ENCODE measurements around the gene GPR152. TPM values are rescaled to one million over a fixed set of nuclear protein-coding genes. Genes with fewer than 3 reads are reported as not detected.

The GPR152 gene
- total RNA-seq, 4 donors from 2014 or later = not detected

DNA sequence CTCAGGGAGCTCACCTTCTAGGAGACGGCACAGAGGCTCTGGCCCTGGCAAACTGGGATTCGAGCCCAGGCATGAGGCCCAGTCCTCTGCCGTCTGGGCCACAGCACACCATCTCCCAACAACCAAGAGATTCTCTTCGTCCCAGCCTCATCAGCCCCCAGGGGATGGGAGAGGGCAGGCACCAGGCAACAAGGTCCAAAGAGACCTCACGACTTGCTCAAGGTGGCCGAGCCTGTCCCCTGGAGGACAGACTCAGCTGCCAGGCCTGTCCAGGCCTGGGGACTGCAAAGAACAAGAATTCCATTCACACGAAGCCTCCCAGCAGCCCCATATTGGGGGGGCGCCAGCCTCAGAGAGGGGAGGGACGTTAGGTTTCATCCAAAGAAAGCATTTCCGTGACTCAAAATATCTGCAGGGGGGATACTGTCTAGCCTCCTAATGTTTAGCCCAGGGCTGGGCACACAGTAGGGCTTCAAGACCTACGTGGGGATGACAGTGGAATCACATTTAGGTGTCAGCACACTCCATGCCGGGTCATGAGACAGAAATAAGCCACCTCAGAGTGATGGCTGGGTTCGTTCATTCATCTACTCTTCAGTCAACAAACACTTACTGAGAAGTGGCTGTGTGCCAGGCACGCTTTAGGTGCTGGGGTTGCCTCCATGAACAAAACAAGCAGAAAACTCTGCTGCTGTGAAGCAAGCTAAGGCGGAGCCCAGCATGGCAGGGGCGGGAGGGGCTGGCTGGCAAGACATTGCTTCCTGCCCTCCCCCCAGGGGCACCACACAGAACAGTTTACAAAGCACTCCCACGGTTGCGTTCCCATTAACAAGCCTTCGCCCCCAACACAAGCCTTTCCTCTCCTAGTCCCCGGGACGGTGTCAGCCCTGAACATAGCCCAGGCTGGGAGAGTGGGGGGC lies 35.9 kb downstream of the GPR152 start:
- peak overlapping the region in 3 of 4 donors; percentile 67 to 73 (median 70) for H3K27ac ChIP-seq
- peaks cover 0 to 65% (median 15%) of the 10 kb centered on the region in 3 donors for H3K4me1 ChIP-seq
- H3K36me3 ChIP-seq = no peaks in the 10 kb centered on the region
- TF ChIP-seq POLR2AphosphoS5 (IDR thresholded peaks at IDR 0.05) (no peak), POLR2A (IDR thresholded peaks at IDR 0.05) (no peak), EP300 (IDR thresholded peaks at IDR 0.05) (no peak)
- TF ChIP-seq, protein P1, sequence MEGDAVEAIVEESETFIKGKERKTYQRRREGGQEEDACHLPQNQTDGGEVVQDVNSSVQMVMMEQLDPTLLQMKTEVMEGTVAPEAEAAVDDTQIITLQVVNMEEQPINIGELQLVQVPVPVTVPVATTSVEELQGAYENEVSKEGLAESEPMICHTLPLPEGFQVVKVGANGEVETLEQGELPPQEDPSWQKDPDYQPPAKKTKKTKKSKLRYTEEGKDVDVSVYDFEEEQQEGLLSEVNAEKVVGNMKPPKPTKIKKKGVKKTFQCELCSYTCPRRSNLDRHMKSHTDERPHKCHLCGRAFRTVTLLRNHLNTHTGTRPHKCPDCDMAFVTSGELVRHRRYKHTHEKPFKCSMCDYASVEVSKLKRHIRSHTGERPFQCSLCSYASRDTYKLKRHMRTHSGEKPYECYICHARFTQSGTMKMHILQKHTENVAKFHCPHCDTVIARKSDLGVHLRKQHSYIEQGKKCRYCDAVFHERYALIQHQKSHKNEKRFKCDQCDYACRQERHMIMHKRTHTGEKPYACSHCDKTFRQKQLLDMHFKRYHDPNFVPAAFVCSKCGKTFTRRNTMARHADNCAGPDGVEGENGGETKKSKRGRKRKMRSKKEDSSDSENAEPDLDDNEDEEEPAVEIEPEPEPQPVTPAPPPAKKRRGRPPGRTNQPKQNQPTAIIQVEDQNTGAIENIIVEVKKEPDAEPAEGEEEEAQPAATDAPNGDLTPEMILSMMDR (IDR thresholded peaks at IDR 0.05) = no peak
- no peak for ATAC-seq
- H3K27me3 ChIP-seq = peaks cover 14% of the 10 kb centered on the region
- WGBS, 2 donors (ENCODE audit: low coverage in 1 of 2) = 60 to 87% methylated on average over 3 to 5 of the region's 21 CpGs
- no peaks in the 10 kb centered on the region for H3K9me3 ChIP-seq
- H3K4me3 ChIP-seq = no peak overlapping the region

- WGBS, 2 donors (ENCODE audit: low coverage in 1 of 2) = 0% methylated on average over 1 of the region's 67 CpGs; no CpG with 5 or more reads in 1 of the 2 donors
Measured at GRCh38 chr11:67415501-67416304, 36.8 kb downstream of the GPR152 start, which contains the start of gene CARNS1. Gene CARNS1, plus strand, starts transcription at chr11:67415678. Its CDS starts 522 bp downstream, at chr11:67416200.

DNA sequence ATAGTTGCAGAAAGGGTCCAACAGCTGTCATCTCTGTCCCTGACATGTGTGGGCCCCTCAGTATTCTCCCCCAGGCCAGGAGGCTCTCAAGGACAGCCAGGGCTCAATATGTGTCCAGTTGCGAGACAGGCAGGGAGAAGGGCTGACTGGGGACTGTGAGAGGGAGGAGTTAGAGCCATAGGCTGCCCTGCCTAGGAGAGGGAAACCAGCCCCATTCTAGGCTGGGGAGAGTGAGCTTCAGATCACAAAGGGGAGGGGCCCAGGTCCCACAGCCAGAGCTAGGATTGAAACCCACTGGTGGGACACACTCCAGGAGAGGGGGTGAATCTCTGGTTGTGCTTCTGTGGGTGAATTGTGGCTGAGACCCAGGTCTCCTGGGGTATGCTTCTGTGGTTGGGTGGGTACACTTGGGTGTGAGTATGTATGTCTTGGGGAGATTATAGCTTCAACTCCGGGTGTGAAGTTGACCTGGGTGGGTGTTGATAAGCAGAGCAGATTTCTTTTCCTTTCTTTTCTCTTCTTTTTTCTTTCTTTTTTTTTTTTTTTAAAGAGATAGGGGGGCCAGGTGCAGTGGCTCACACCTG lies 39.2 kb downstream of the GPR152 start:
- 50% methylated on average over 1 of the region's 2 CpGs; no CpG with 5 or more reads in 1 of the 2 donors for WGBS, 2 donors (ENCODE audit: low coverage in 1 of 2)
- H3K27me3 ChIP-seq = peaks cover 48% of the 10 kb centered on the region
- no peaks in the 10 kb centered on the region for H3K36me3 ChIP-seq
- no peak for ATAC-seq
- TF ChIP-seq POLR2AphosphoS5 (IDR thresholded peaks at IDR 0.05) (no peak), EP300 (IDR thresholded peaks at IDR 0.05) (no peak), POLR2A (IDR thresholded peaks at IDR 0.05) (no peak)
- TF ChIP-seq, protein P1 (IDR thresholded peaks at IDR 0.05) = no peak
- no peak overlapping the region for H3K27ac ChIP-seq
- no peak overlapping the region for H3K4me3 ChIP-seq
- peaks cover 0 to 56% (median 6%) of the 10 kb centered on the region in 3 donors for H3K4me1 ChIP-seq
- H3K9me3 ChIP-seq = no peaks in the 10 kb centered on the region

More at GRCh38 chr11:67415501-67416304, 36.8 kb downstream of the GPR152 start, which contains the start of gene CARNS1:
- peaks cover 0 to 60% (median 15%) of the 10 kb centered on the region in 3 donors for H3K4me1 ChIP-seq
- no peaks in the 10 kb centered on the region for H3K36me3 ChIP-seq
- peaks cover 24% of the 10 kb centered on the region for H3K27me3 ChIP-seq
- ATAC-seq = no peak
- no peaks in the 10 kb centered on the region for H3K9me3 ChIP-seq
- peak within 1 kb of the TSS in 3 of 4 donors; percentile 67 to 73 (median 70) for H3K27ac ChIP-seq
- peak within 1 kb of the TSS; percentile 7 to 53 for H3K4me3 ChIP-seq
- TF ChIP-seq, protein P1 (IDR thresholded peaks at IDR 0.05) = no peak
- no peak for TF ChIP-seq POLR2A (IDR thresholded peaks at IDR 0.05)
- no peak for TF ChIP-seq EP300 (IDR thresholded peaks at IDR 0.05)
- no peak for TF ChIP-seq POLR2AphosphoS5 (IDR thresholded peaks at IDR 0.05)

- TF ChIP-seq EP300 (IDR thresholded peaks at IDR 0.05) = no peak
- TF ChIP-seq POLR2A (IDR thresholded peaks at IDR 0.05) = no peak
- TF ChIP-seq, protein P1 (IDR thresholded peaks at IDR 0.05) = no peak
- TF ChIP-seq POLR2AphosphoS5 (IDR thresholded peaks at IDR 0.05) = no peak
- H3K27me3 ChIP-seq = peaks cover 55% of the 10 kb centered on the region
- no peak overlapping the region for H3K4me3 ChIP-seq
- WGBS, 2 donors (ENCODE audit: low coverage in 1 of 2) = 70 to 77% methylated on average over 3 to 4 of the region's 9 CpGs
- no peak overlapping the region for H3K27ac ChIP-seq
- peaks cover 0 to 49% (median 6%) of the 10 kb centered on the region in 3 donors for H3K4me1 ChIP-seq
- no peak for ATAC-seq
- H3K36me3 ChIP-seq = no peaks in the 10 kb centered on the region
- H3K9me3 ChIP-seq = no peaks in the 10 kb centered on the region
Measured at GRCh38 chr11:67412495-67413179, 39.9 kb downstream of the GPR152 start.

Measured in gastroesophageal sphincter (tissue), 4 donors.